ENCODE measurements around the gene NACA.

- TF ChIP-seq POLR2AphosphoS5 (IDR thresholded peaks at IDR 0.05; ENCODE audit: borderline replicate concordance, low read depth, low read length) (no peak), EZH2 (IDR thresholded peaks at IDR 0.05) (no peak), FOXP2 (optimal IDR thresholded peaks at IDR 0.05; ENCODE audit: control extremely low read depth, extremely low read length, insufficient read depth) (no peak)
Observed at GRCh38 chr12:56682323-56682722, 42.8 kb downstream of the NACA start.
